Testis (tissue), 3 donors: Measurements from ENCODE around the gene CTU2. TPM values are rescaled to one million over a fixed set of nuclear protein-coding genes. Genes with fewer than 3 reads are reported as not detected.

Experiments
- DNase-seq: peaks from one replicate; pipeline ENCODE4 v3.0.0-alpha.2; 2019
- H3K27ac ChIP-seq, 2 donors: fragments of 200-600 bp; sonication (generic); one replicate each; pipeline ENCODE4 v1.5.1; 2019
- H3K27me3 ChIP-seq: fragments of 200-600 bp; sonication (generic); one replicate; pipeline ENCODE4 v1.5.1; 2019
- H3K36me3 ChIP-seq: fragments of 200-600 bp; sonication (generic); one replicate; pipeline ENCODE4 v1.5.1; 2017; ENCODE audit warnings: low read depth; ENCODE audit errors: missing control alignments
- H3K4me1 ChIP-seq: fragments of 200-600 bp; sonication (generic); one replicate; pipeline ENCODE4 v1.5.1; 2019
- H3K4me3 ChIP-seq, 2 donors: fragments of 200-600 bp; sonication (generic); one replicate each; pipeline ENCODE4 v1.5.1; 2017 to 2019
- H3K9me3 ChIP-seq: fragments of 200-600 bp; sonication (generic); one replicate; pipeline ENCODE4 v1.5.1; 2017
- POLR2A ChIP-seq: fragments of 450-650 bp; IDR thresholded peaks from one replicate; pipeline ENCODE4 v1.6.1; 2017; ENCODE audit warnings: antibody characterized with exemption, mild to moderate bottlenecking, moderate library complexity
- WGBS, 2 donors: methylation state at CpG; one replicate each; pipeline ENCODE4 v1.1.5; 2018; 5-methylcytosine and 5-hydroxymethylcytosine counted together
- intact Hi-C: fragments of 100-400 bp; cut with DNase I; formaldehyde crosslinking; loops from one replicate; pipeline ENCODE4 v1.15.1; 2023; ENCODE audit warnings: low total_unique reads
- polyA plus RNA-seq: library from polyadenylated mRNA; stranded (reverse); fragments of 350-450 nt; fragmentation: Illumina TruSeq; extraction: RNeasy Lipid Tissue Mini Kit (QIAGEN cat#74804); gene quantifications from one replicate; pipeline ENCODE4 v1.2.3, GENCODE V29; 2014; ENCODE audit warnings: low read depth, low replicate concordance; ENCODE audit not compliant: insufficient read depth
- total RNA-seq, 2 donors: library from RNA; depleted of rRNA; stranded (reverse); fragments of >200 nt; gene quantifications; one replicate each; pipeline ENCODE4 v1.2.3, GENCODE V29; 2016
- TF ChIP-seq, protein P1 (sequence below), 3 experiments: fragments of 450-650 bp in 2 of 3; fragments of 200-600 bp in 1 of 3; sonication (generic) in 1 of 3; IDR thresholded peaks; one replicate each; pipeline ENCODE4 v1.5.1; 2016 to 2019; ENCODE audit warnings: antibody characterized with exemption in 3 of 3, mild to moderate bottlenecking in 2 of 3, moderate library complexity in 1 of 3

Gene CTU2
- total and polyA plus RNA-seq, 3 donors from 2014 or later = 19.8 to 25.4 (median 24.8) TPM

DNA sequence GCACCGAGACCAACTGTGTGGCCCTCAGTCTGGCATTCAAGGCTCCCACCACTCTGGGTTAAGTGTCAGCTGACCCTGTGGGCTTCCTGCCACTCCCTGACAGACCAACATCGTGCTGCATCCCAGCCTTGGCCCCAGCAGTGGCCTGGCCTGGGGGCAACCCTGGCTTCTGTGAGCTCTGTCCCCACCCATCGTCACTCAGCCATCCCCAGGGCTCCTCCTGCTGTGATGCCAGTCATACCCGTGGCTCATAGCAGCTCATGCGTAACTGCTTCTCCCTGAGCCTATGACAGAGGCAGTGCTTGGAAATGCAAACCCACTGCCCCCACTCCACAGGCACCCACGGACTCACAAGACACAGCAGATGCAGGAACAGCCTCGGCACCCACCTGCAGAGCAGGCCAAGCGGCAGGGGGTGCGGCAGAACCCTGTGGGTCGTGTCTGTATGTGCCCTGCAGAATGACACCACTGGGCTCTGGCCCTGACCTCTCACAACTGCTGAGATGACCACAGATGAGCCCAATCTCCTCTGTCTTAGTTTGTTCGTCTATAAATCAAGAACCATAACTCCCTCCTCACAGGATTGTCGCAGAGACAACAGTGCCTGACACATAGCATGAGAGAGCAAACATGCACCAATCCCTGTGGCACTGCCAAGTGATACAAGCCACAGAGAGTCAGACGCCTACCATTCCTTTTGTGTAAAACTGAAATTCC, 52.1 kb downstream of the CTU2 start:
- Histone ChIP-seq H3K36me3 (no peaks in the 10 kb centered on the region), H3K27ac (no peak overlapping the region), H3K4me3 (no peak overlapping the region), H3K9me3 (no peaks in the 10 kb centered on the region), H3K27me3 (no peaks in the 10 kb centered on the region), H3K4me1 (no peaks in the 10 kb centered on the region)
- intact Hi-C loops = no loop called here
- 90 to 94% methylated on average over 10 to 13 of the region's 13 CpGs for WGBS, 2 donors
- DNase-seq = no peak
- no peak for TF ChIP-seq POLR2A
- TF ChIP-seq, protein P1, sequence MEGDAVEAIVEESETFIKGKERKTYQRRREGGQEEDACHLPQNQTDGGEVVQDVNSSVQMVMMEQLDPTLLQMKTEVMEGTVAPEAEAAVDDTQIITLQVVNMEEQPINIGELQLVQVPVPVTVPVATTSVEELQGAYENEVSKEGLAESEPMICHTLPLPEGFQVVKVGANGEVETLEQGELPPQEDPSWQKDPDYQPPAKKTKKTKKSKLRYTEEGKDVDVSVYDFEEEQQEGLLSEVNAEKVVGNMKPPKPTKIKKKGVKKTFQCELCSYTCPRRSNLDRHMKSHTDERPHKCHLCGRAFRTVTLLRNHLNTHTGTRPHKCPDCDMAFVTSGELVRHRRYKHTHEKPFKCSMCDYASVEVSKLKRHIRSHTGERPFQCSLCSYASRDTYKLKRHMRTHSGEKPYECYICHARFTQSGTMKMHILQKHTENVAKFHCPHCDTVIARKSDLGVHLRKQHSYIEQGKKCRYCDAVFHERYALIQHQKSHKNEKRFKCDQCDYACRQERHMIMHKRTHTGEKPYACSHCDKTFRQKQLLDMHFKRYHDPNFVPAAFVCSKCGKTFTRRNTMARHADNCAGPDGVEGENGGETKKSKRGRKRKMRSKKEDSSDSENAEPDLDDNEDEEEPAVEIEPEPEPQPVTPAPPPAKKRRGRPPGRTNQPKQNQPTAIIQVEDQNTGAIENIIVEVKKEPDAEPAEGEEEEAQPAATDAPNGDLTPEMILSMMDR (IDR thresholded peaks at IDR 0.05) = no peak

DNA sequence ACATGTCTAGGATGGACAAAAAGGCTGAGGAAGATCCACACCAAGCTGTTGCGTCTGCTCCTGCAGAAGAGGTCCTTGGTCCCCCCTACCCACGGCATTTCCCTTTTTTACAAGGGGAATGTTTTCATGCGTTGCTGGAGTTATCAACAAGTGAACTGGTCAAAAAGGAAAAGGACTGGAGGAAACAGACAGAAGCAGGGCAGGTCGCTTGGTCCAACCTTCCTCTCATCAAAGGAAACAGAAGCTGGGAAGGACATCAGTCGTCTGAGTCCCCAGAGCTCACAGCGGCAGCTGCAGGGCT, 52.6 kb downstream of the CTU2 start:
- WGBS, 2 donors = 83 to 89% methylated on average over 6 of the region's 6 CpGs
- H3K9me3 ChIP-seq = no peaks in the 10 kb centered on the region
- TF ChIP-seq, protein P1 (IDR thresholded peaks at IDR 0.05) = no peak
- TF ChIP-seq POLR2A = no peak
- no peaks in the 10 kb centered on the region for H3K27me3 ChIP-seq
- no peaks in the 10 kb centered on the region for H3K4me1 ChIP-seq
- DNase-seq = no peak
- H3K36me3 ChIP-seq = no peaks in the 10 kb centered on the region
- intact Hi-C loops = no loop called here
- H3K4me3 ChIP-seq = no peak overlapping the region
- no peak overlapping the region for H3K27ac ChIP-seq

DNA sequence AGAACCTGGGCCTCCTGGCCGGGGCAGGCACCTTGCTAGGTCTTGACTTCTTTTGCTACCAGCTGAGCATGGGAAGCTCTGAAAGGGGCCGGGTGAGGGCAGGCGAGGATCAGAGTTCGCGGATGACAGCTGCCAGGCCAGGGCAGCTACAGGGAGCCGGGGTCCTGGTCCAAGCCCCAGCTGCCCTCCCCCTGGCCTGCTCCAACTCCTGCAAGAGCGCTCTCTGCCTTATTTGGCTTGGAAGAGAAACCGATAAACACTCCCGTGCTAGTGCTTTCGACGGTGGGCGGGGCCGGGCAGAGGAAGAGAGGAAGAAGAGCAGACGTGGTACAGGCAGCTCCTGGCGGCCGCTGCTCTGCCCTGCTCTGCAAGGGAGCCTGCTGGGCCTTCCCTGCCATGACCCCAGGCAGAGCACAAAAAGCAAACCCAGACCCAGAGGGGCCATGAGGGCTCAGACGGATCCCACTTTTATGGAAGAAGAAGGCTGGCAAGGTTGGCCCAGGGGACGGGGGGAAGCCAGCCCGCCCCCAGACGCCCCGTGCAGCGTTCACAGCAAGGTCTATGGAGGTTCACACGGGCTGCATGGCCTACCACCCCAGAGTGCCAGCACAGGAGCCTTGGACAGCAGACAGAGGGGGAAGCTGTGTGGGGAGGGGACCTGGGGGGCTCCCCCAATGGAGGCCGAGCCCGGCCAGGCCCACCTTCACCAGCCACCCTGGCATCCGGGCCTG, 53.1 kb downstream of the CTU2 start:
- no peak overlapping the region for H3K27ac ChIP-seq
- no peaks in the 10 kb centered on the region for H3K4me1 ChIP-seq
- TF ChIP-seq, protein P1 (IDR thresholded peaks at IDR 0.05) = no peak
- no peak for TF ChIP-seq POLR2A
- no peaks in the 10 kb centered on the region for H3K9me3 ChIP-seq
- H3K27me3 ChIP-seq = no peaks in the 10 kb centered on the region
- WGBS, 2 donors = 70 to 72% methylated on average over 21 to 26 of the region's 26 CpGs
- peak; percentile 46 for DNase-seq
- intact Hi-C loops = no loop called here
- no peaks in the 10 kb centered on the region for H3K36me3 ChIP-seq
- H3K4me3 ChIP-seq = no peak overlapping the region

DNA sequence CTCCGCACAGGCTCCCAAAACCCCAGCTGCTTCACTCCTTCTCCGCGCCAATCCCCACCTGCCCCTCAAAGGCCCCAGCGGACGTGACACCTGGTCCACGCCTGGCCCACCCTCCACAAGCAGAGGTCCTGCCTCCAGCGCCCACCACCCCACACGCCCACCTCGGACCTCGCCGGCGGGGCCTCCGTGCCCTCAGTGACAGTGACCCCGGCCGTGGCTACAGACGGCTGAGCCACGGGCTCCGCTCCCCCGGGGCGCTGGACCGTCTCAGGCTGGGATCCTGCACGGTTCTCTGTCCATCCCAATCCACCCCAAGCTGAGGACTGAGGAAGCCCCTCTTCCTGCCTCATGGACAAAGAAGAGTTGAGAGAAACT, 53.7 kb downstream of the CTU2 start:
- intact Hi-C loops = no loop called here
- Histone ChIP-seq H3K36me3 (no peaks in the 10 kb centered on the region), H3K4me3 (no peak overlapping the region), H3K9me3 (no peaks in the 10 kb centered on the region), H3K27ac (no peak overlapping the region), H3K27me3 (no peaks in the 10 kb centered on the region), H3K4me1 (no peaks in the 10 kb centered on the region)
- TF ChIP-seq POLR2A = no peak
- TF ChIP-seq, protein P1 (IDR thresholded peaks at IDR 0.05) = no peak
- no peak for DNase-seq
- 94 to 95% methylated on average over 21 to 22 of the region's 22 CpGs for WGBS, 2 donors
